Astrocyte (in vitro differentiated cells and primary cell): ENCODE measurements around the gene AUNIP.

ENCODE experiments used
- CTCF ChIP-seq: IDR thresholded peaks from 2 replicates; pipeline ENCODE4 v1.5.1; 2011; ENCODE audit warnings: low read depth, mild to moderate bottlenecking, inconsistent platforms, low read length, moderate library complexity; ENCODE audit not compliant: insufficient read depth
- EZH2 ChIP-seq: IDR thresholded peaks from 2 replicates; pipeline ENCODE4 v1.6.1; 2012; ENCODE audit warnings: mild to moderate bottlenecking, low read length, inconsistent platforms; ENCODE audit not compliant: insufficient read depth

- TF ChIP-seq CTCF = no peak
- no peak for TF ChIP-seq EZH2
Observed at GRCh38 chr1:25808481-25809244, 50.6 kb downstream of the AUNIP start.
